Measurements from ENCODE around the gene ZACN.
"Not testable (repeated sequence)": the region's sequence is repeated elsewhere in the genome, so short reads cannot be mapped to it uniquely, and the experiment has no call there.

ZACN gene

GRCh38 chr17:76054112-76054476 is 24.9 kb upstream of the ZACN start:
- no peak for DNase-seq

DNA sequence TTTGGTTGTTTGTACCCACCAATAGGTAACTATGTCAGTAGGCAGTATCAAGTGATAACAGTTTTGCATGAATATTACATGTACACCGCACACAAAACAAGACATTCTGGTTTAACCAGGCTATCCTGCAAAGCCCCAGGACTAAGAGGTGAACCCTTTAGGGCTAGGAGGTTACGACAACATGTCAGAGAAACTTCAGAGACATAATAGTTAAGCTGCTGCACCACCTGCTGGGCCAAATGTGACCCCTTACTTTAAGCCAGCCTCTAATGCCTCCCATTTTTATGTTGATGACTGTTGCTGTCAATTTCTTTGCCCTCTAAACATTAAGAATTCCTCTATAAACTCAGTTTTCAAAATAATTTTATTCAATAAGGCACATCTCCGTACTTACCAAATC is 22.1 kb upstream of the ZACN start:
- no peak for DNase-seq

GRCh38 chr17:76058264-76058663 is 20.7 kb upstream of the ZACN start:
- DNase-seq, result not testable (repeated sequence)

DNA sequence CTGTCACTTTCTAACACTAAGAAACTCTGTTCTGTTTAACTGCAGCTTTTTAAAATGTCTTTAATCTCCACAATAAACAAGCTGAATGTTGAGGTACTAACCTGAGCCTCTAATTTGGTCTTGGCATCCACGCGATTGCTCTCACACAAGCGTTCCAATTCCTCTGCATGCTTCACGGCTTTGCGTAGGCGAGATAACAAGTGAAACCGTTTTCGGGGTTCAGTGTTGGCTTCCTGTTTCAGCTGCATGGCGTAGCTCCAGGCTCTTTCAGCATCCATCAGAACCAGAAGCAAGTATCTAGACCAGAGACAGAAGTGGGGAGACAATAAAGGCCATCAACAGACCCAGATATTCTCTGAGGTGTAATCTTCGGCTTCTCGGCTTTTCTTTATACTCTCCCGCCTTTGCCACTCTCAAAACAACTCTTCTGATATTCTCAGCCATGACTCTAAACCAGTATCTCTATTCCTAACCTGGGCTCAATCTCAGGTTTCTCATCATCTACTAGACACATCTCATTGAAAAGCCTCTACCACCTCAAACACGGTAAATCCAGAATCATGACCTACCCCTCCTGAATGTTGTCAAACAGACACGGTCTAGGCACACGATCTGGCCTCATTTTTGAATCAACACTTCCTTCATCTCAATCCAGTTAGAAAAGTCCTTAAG is 15.0 kb upstream of the ZACN start:
- no peak for DNase-seq

- no peak for DNase-seq
Measured at GRCh38 chr17:76065775-76066174, 13.2 kb upstream of the ZACN start.

DNA sequence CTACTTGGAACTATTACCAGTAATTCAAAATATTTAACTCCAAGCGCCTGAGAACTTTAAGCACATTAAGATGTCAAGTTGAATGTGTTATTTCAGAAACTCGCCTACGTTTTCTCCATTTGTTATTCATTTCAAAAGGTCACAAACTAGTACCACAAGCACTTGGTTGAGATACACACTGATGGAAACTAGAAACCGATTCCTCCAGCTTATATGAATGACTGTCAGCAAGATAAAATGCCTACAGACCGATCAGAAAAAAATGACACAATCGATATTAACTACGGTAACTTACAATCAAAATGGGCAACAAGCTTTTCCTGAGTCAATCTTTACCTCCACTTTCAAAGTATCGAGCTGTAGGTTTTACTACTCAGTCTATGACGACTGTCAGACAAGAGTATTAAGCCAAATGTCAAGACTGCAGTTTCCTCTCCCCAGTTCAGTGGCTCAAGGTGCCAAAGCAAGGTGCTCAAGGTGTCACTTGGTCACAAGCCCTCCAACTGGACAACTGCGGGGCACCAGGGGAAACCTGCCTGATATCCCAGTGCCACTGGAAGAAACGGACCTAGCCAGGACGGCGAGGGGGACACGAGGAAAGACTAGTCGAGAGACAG is 7.3 kb upstream of the ZACN start:
- DNase-seq, result no peak

GRCh38 chr17:76072148-76072858 is 6.7 kb upstream of the ZACN start, which contains the start of gene SRP68:
TSS of gene SRP68 (minus strand) at chr17:76072517. CDS start at chr17:76072491, 26 bp downstream.
- peak; percentile 81 for DNase-seq

DNA sequence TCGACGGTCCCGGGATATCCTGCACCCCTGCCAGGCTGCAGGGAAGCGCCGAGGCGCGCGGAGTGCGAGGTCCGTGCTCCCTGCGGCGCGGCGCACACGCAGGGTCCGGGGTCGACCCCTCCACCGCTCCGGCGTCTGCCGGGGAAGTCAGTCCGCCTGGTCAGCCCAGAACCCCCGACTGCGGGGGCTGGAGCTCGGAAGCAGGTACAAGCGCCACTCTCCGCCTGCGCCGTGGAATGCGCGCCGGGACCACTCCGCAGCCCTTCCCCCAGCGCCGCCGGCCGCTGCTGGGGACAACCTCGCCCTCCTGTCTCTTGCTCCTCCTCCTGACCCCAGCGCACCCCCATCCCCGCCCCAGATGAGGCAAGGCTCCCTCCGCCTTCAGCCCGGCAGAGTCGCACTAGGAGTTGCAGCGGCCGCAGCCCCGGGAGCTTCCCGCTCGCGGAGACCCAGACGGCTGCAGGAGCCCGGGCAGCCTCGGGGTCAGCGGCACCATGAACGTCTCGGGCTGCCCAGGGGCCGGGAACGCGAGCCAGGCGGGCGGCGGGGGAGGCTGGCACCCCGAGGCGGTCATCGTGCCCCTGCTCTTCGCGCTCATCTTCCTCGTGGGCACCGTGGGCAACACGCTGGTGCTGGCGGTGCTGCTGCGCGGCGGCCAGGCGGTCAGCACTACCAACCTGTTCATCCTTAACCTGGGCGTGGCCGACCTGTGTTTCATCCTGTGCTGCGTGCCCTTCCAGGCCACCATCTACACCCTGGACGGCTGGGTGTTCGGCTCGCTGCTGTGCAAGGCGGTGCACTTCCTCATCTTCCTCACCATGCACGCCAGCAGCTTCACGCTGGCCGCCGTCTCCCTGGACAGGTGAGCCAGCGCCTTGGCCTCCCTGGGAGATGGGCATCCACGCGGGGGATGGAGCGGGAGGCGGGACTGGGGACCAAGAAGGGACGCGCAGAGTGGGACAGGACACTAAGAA is 4.3 kb upstream of the ZACN start, which contains the start of gene GALR2:
TSS of gene GALR2 (plus strand) at position 392 of the 974 bp plus-strand sequence. CDS start at position 495, 103 bp downstream.
- no peak for DNase-seq

- no peak for DNase-seq
Measured at GRCh38 chr17:76075364-76076145, 3.4 kb upstream of the ZACN start.

DNA sequence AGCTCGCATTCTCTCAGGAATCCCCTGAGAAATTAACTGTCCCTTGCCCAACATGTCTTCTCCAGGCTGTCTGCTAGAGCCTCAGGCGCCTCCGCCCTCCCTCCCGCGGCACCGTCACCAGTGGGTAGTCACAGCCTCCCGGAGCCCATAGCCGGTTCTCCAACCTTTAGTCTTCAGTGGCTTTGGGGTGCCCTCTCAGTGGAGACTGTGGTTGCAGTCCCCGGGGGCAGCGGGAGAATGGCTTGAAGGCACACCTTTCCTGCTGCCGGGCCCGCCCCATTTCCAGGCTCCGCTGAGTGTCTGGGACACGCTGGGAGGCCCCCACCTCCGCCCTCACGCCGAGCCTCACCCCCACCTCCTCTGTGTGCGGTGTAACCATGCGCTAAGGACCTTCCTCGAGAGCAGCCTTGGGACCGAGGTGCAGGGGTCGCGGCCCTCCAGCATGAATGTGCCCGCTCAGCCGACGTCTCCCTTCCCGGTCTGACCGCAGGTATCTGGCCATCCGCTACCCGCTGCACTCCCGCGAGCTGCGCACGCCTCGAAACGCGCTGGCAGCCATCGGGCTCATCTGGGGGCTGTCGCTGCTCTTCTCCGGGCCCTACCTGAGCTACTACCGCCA is 2.7 kb upstream of the ZACN start:
- DNase-seq, result no peak

GRCh38 chr17:76076765-76077583 is 2.0 kb upstream of the ZACN start:
- no peak for DNase-seq

DNA sequence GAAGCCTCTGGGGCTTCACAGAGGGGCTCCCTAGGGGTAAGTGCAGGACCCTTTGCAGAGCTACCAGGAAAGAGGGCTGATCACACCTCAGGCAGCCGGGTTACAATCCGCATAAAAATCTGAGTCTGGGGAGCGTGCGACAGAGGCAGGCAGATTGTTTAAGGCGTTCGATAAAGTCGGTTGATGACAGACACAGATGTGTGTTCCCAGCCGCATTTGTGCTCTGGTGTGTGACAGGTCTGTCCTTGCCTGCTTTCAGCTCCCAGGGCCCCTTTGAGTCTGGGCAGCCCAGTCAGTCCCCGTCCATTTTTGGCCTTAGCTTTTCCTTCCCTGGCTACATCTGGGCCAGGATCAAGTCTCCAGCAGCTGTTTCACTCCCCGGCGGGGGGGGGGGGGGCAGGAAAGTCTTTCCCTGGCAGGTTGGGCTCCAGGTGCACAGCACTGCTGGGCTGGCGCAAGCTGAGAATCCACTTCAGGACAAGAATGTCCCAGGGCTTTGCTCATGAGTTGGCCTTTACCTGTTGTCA is 1.3 kb upstream of the ZACN start:
- DNase-seq, result no peak

DNA sequence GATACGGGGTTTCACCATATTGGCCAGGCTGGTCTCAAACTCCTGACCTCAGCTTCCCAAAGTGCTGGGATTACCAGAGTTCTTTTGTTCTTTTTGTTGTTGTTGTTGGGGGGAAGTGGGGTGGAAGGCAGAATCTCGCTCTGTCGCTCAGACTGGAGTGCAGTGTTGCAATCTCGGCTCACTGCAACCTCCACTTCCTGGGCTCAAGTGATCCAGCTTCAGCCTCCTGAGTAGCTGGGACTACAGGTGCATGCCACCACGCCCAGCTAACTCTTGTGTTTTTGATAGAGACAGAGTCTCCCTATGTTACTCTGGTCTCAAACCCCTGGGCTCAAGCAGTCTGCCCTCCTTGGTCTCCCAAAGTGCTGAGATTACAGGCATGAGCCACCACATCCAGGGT is 612 bp upstream of the ZACN start:
- not testable (repeated sequence) for DNase-seq

DNA sequence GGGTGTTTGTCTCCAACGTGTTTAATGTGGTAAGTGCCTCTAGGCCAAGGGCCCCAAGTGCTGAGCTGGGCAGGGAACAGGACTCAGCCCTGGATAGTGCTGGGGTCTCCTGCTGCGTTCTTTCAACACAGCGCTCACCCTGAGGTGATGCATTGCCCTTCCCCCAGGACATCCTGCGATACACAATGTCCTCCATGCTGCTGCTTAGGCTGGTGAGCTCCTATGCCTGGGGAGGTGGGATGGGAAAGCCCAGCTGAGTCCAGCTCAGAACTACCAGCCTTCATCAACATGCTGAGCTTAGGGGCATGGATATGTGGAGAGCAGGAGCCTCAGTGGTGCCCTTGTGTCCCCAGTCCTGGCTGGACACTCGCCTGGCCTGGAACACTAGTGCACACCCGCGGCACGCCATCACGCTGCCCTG is 563 bp downstream of the ZACN start:
- no peak for DNase-seq

DNA sequence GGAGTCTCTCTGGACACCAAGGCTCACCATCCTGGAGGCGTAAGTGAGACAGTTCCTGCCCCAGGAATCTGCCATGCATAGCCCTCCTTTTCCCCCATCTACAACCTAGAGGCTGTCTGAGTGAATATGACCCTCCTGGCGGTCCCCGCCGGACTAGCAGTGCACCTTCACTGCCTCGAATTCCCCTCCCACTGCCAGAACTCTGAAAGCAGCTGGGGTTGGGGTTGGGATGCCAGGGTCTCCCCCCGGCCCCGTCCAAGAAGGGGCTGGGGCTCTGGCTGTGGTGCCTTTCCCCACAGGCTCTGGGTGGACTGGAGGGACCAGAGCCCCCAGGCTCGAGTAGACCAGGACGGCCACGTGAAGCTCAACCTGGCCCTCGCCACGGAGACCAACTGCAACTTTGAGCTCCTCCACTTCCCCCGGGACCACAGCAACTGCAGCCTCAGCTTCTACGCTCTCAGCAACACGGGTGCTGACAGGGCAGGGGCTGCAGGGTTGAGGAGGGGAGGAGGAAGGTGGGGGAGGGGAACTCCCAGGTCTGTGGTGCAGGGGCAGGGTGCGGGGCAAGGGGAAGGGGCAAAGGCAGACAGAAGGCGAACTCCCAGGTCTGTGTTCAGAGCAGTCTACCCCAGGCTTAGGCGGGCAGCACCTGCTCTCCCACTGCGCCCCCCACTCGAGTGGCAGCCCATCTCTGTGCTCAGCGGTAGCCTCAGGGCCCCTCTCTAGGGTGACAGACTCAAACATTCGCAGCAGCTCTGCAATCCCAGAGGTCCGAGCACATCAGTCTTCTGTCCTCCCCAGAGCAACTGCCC is 1.2 kb downstream of the ZACN start:
- no peak for DNase-seq

DNA sequence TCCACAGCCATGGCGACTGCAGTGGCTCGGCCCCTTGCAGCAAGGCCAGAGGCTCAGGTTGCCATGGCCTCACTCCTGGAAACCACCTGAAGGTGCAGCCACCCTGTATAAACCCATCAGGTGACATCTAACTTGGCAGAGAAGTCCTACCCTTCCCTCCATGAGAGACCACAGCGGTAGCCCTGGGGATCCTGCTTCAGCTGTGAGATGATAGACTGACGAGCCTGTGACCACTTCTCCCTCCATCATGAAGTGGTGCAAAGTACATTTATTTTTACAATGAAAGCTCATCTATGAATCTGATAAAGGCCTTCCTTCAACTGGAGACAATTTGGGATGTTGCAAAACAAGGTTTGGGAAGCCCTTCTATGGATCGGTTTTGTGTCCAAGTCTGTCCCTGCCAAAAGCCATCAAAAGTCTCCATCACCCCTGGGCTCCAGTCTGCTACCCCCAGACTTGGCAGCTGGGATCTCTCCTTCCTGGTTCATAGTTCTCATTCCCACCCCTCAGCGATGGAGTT is 1.8 kb downstream of the ZACN start:
- no peak for DNase-seq

DNA sequence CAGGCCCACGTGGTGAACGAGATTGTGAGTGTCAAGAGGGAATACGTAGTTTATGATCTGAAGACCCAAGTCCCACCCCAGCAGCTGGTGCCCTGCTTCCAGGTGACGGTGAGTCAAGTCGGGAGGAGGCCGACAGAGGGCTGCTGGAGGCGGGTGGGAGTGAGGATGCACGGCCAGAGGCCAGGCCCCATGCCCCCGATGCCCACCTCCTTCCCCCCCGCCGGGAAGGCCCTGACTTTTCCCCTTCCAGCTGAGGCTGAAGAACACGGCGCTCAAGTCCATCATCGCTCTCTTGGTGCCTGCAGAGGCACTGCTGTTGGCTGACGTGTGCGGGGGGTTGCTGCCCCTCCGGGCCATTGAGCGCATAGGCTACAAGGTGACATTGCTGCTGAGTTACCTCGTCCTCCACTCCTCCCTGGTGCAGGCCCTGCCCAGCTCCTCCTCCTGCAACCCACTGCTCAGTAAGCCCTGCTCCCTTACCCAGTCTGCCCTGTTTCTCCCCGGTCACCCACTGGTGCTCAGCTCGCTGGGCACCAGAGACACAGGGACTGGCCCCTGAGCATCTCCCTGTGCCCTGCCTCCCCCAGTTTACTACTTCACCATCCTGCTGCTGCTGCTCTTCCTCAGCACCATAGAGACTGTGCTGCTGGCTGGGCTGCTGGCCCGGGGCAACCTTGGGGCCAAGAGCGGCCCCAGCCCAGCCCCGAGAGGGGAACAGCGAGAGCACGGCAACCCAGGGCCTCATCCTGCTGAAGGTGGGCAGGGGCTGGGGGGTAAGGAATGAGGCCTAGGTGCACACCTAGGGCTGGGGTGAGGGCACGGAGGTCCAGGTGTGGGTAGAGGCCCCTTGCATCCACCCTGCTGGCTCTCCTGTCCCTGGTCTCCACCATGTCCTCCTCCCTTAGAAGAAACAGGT is 2.6 kb downstream of the ZACN start:
- DNase-seq, result no peak

All from activated gamma-delta T cell treated with Interleukin-2 at 50 U/mL for 16 hours (primary cell).